ENCODE measurements around the gene AP5B1. TPM values are rescaled to one million over a fixed set of nuclear protein-coding genes. Genes with fewer than 3 reads are reported as not detected.

Gene AP5B1
- total and polyA plus RNA-seq, 4 experiments from 2014 or later, result 5.2 to 26.9 (median 19.6) TPM

DNA sequence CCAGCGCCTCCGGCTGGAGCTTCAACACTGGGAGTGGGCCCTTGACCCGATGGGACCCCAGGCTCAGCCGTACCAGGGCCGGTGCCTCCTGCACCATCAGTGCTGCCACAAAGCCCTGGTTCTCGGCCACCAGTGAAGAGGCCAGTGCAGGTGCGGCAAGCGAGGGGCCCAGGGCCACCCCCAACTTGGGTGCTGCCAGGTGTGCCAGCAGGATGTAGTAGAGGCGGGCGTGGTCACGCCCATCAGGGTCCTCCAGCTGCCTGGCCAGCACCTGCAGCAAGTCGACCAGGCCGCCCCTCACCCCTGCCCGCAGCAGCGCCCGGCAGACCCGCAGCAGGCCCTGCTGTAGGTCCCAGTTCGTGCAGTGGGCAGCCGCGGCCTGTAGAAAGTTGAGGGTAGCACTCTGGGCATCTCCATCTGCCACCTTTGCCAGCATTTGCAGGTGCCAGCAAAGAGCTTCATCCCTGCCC lies 2.3 kb downstream of the AP5B1 start:
- peak overlapping the region in 4 of 8 donors; percentile 8 to 85 (median 16) for H3K4me3 Mint-ChIP-seq
- no peak overlapping the region for H3K27ac ChIP-seq (ENCODE audit: low read depth, low read length)
- no peaks in the 10 kb centered on the region for H3K9me3 Mint-ChIP-seq
- H3K27me3 Mint-ChIP-seq, result no peaks in the 10 kb centered on the region
- no peaks in the 10 kb centered on the region for H3K27me3 ChIP-seq (ENCODE audit: insufficient read depth, low read length)
- POLR2A ChIA-PET (ENCODE audit: partially characterized antibody), result interaction anchor here (1.1 to 1.5 kb wide), 2 partner anchors 10 to 115 kb away, joined by 4 read pairs; partner anchors contain the start of gene RELA
- H3K4me3 ChIP-seq (ENCODE audit: low read length in 2 of 2), result no peak overlapping the region
- H3K36me3 Mint-ChIP-seq, result peaks cover 0 to 8% of the 10 kb centered on the region in 2 donors
- H3K9me3 ChIP-seq (ENCODE audit: control insufficient read depth in 1 of 2, low read length in 2 of 2), result no peaks in the 10 kb centered on the region
- peaks cover 6 to 15% (median 8%) of the 10 kb centered on the region in 4 donors for H3K4me1 Mint-ChIP-seq
- no peak for DNase-seq
- H3K27ac Mint-ChIP-seq, result no peak overlapping the region
- intact Hi-C loops (cut with micrococcal nuclease), result no loop called here
- H3K4me1 ChIP-seq (ENCODE audit: insufficient read depth, low read length), result peaks cover 16% of the 10 kb centered on the region
- H3K36me3 ChIP-seq (ENCODE audit: insufficient read depth, low read length), result peaks cover 3% of the 10 kb centered on the region
- CTCF ChIA-PET (ENCODE audit: partially characterized antibody), result interaction anchor here (1.1 to 9.0 kb wide), 10 partner anchors 8 to 213 kb away, joined by 3 to 107 read pairs (median 8); partner anchors contain the start of genes FIBP and KAT5

DNA sequence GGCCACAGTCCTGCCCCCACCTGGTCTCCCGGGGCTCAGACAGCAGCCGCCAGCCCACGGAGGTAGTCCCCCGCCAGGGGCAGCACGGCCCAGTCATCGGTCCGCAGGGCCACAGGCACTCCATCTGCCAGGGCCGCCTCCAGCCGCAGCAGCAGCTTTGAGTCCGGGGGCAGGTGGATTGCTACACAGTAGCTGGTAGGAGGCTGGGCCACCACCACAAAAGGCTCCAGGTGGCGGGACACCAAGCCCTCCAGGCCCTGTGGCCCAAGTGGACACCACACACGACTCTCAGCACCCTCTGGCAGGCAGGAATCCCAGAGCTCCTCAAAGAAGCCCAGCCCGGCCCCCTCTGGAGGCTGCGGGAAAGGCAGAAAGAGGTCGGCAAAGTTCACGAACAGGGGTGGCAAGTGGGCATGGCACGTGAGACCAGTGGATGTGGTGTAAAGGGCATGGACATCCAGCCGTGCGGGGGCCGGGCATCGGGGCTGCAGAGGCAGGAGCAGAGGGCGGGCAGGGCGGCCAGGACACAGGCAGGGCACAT lies 2.9 kb downstream of the AP5B1 start:
- Histone ChIP-seq H3K27me3 (ENCODE audit: insufficient read depth, low read length) (no peaks in the 10 kb centered on the region), H3K4me1 (ENCODE audit: insufficient read depth, low read length) (peaks cover 16% of the 10 kb centered on the region), H3K27ac (ENCODE audit: low read depth, low read length) (no peak overlapping the region), H3K36me3 (ENCODE audit: insufficient read depth, low read length) (peaks cover 3% of the 10 kb centered on the region), H3K9me3 (ENCODE audit: control insufficient read depth in 1 of 2, low read length in 2 of 2) (no peaks in the 10 kb centered on the region), H3K4me3 (ENCODE audit: low read length in 2 of 2) (no peak overlapping the region)
- Mint-ChIP-seq H3K27me3 (no peaks in the 10 kb centered on the region), H3K27ac (no peak overlapping the region), H3K4me3 (no peak overlapping the region), H3K36me3 (peaks cover 0 to 9% of the 10 kb centered on the region in 2 donors), H3K4me1 (peaks cover 4 to 11% (median 6%) of the 10 kb centered on the region in 4 donors), H3K9me3 (no peaks in the 10 kb centered on the region)
- ChIA-PET POLR2A (ENCODE audit: partially characterized antibody) (interaction anchor here (1.5 kb wide), 1 partner anchor 10 kb away, joined by 3 read pairs; no protein-coding TSS in a partner anchor), CTCF (ENCODE audit: partially characterized antibody) (interaction anchor here (0.6 to 9.0 kb wide), 7 partner anchors 7 to 214 kb away, joined by 3 to 107 read pairs (median 6); partner anchors contain the start of gene KAT5)
- intact Hi-C loops (cut with micrococcal nuclease), result loop anchor here (1.0 kb wide), 1 partner anchor 17 kb away; no protein-coding TSS in a partner anchor
- no peak for DNase-seq

DNA sequence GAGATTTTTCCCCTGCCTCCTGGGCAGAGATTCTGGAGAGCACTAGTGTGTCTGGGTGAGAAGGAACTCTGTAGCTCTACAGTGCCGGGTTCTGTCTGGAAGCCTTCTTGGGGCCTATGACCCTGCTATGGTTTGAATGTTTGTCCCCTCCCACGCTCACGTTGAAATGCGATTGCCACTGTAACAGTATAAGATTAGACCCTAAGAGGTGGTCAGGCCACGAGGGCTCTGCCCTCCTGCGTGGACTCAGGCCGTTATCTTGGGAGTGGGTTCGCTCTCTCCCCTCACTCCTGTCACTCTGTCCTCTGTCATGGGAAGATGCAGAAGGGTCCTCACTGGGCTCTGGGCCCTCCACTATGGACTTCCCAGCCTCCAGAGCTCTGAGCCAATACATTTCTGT lies 3.5 kb downstream of the AP5B1 start:
- no peaks in the 10 kb centered on the region for H3K27me3 Mint-ChIP-seq
- peaks cover 0 to 10% of the 10 kb centered on the region in 2 donors for H3K36me3 Mint-ChIP-seq
- Histone ChIP-seq H3K4me1 (ENCODE audit: insufficient read depth, low read length) (peaks cover 16% of the 10 kb centered on the region), H3K36me3 (ENCODE audit: insufficient read depth, low read length) (peaks cover 3% of the 10 kb centered on the region), H3K9me3 (ENCODE audit: control insufficient read depth in 1 of 2, low read length in 2 of 2) (no peaks in the 10 kb centered on the region), H3K27me3 (ENCODE audit: insufficient read depth, low read length) (no peaks in the 10 kb centered on the region), H3K4me3 (ENCODE audit: low read length in 2 of 2) (no peak overlapping the region), H3K27ac (ENCODE audit: low read depth, low read length) (no peak overlapping the region)
- peaks cover 3 to 10% (median 5%) of the 10 kb centered on the region in 4 donors for H3K4me1 Mint-ChIP-seq
- no peak for DNase-seq
- no peaks in the 10 kb centered on the region for H3K9me3 Mint-ChIP-seq
- H3K27ac Mint-ChIP-seq, result peak overlapping the region in 2 of 7 donors; percentile 12 to 51
- intact Hi-C loops (cut with micrococcal nuclease), result loop anchor here (1.0 kb wide), 1 partner anchor 16 kb away; no protein-coding TSS in a partner anchor
- ChIA-PET POLR2A (ENCODE audit: partially characterized antibody) (interaction anchor here (1.5 kb wide), 1 partner anchor 11 kb away, joined by 3 read pairs; no protein-coding TSS in a partner anchor), CTCF (ENCODE audit: partially characterized antibody) (interaction anchor here (1.4 to 9.0 kb wide), 4 partner anchors 10 to 107 kb away, joined by 6 to 107 read pairs (median 23); partner anchors contain the start of gene KAT5)
- peak overlapping the region in 2 of 8 donors; percentile 35 to 36 for H3K4me3 Mint-ChIP-seq

DNA sequence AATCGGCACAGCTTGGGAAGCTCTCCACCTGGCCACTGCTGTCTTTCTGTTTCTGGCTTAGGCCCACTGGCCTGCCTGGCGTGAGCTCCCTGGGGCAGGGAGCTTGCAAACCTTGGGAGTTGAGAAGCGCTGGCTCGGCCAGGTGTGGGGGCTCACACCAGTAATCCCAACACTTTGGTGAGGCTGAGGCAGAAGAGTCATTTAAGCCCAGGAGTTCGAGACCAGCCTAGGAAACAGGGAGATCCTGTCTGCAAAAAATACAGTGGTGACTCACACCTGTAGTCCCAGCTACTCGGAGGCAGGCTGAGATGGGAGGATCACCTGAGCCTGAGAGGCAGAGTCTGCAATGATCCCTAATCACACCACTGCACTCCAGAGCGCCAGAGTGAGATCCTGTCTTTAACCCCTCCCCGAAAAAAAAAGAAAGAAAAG lies 4.0 kb downstream of the AP5B1 start:
- H3K27ac Mint-ChIP-seq, result peak overlapping the region in 3 of 7 donors; percentile 51 to 75 (median 63)
- peaks cover 3 to 10% (median 5%) of the 10 kb centered on the region in 4 donors for H3K4me1 Mint-ChIP-seq
- Histone ChIP-seq H3K4me3 (ENCODE audit: low read length in 2 of 2) (no peak overlapping the region), H3K27me3 (ENCODE audit: insufficient read depth, low read length) (no peaks in the 10 kb centered on the region), H3K4me1 (ENCODE audit: insufficient read depth, low read length) (peaks cover 16% of the 10 kb centered on the region), H3K9me3 (ENCODE audit: control insufficient read depth in 1 of 2, low read length in 2 of 2) (no peaks in the 10 kb centered on the region), H3K36me3 (ENCODE audit: insufficient read depth, low read length) (peaks cover 3% of the 10 kb centered on the region), H3K27ac (ENCODE audit: low read depth, low read length) (no peak overlapping the region)
- no peak for DNase-seq
- no peaks in the 10 kb centered on the region for H3K9me3 Mint-ChIP-seq
- ChIA-PET CTCF (ENCODE audit: partially characterized antibody) (interaction anchor here (1.0 to 9.0 kb wide), 7 partner anchors 10 to 213 kb away, joined by 3 to 107 read pairs (median 6); partner anchors contain the start of gene KAT5), POLR2A (ENCODE audit: partially characterized antibody) (interaction anchor here (1.1 to 1.5 kb wide), 2 partner anchors 11 to 41 kb away, joined by 3 to 4 read pairs; no protein-coding TSS in a partner anchor)
- H3K27me3 Mint-ChIP-seq, result no peaks in the 10 kb centered on the region
- intact Hi-C loops (cut with micrococcal nuclease), result loop anchor here (1.0 kb wide), 1 partner anchor 15 kb away; no protein-coding TSS in a partner anchor
- peak overlapping the region in 2 of 8 donors; percentile 20 to 35 for H3K4me3 Mint-ChIP-seq
- peaks cover 0 to 10% of the 10 kb centered on the region in 2 donors for H3K36me3 Mint-ChIP-seq

DNA sequence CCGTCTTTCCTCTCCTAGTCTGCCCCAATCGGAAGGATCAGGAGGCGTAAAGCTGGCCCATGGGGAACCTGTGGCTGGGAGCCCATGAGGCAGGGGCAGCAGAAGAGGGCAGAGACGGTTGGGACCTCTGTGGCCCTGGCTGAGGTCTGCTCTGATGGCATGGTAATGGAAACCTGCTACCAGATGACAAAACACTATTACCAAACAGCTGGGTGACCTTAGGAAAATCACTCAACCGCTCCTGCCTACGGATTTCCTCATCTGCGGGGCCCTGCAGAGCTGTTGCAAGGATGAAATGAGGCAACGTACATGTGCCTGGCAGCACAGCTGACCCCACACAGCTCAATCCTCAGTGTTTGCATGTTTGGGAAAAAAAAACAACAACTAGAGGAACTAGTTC lies 4.6 kb downstream of the AP5B1 start:
- Histone ChIP-seq H3K9me3 (ENCODE audit: control insufficient read depth in 1 of 2, low read length in 2 of 2) (no peaks in the 10 kb centered on the region), H3K4me1 (ENCODE audit: insufficient read depth, low read length) (peaks cover 13% of the 10 kb centered on the region), H3K27ac (ENCODE audit: low read depth, low read length) (no peak overlapping the region), H3K4me3 (ENCODE audit: low read length in 2 of 2) (no peak overlapping the region), H3K36me3 (ENCODE audit: insufficient read depth, low read length) (peaks cover 3% of the 10 kb centered on the region), H3K27me3 (ENCODE audit: insufficient read depth, low read length) (no peaks in the 10 kb centered on the region)
- H3K9me3 Mint-ChIP-seq, result no peaks in the 10 kb centered on the region
- POLR2A ChIA-PET (ENCODE audit: partially characterized antibody), result interaction anchor here (0.6 to 1.1 kb wide), 2 partner anchors 9 to 41 kb away, joined by 3 to 4 read pairs; no protein-coding TSS in a partner anchor
- intact Hi-C loops (cut with micrococcal nuclease), result no loop called here
- peak overlapping the region in 2 of 7 donors; percentile 22 to 63 for H3K27ac Mint-ChIP-seq
- CTCF ChIA-PET (ENCODE audit: partially characterized antibody), result interaction anchor here (1.0 to 6.0 kb wide), 6 partner anchors 9 to 213 kb away, joined by 3 to 39 read pairs (median 5); partner anchors contain the start of gene KAT5
- no peaks in the 10 kb centered on the region for H3K27me3 Mint-ChIP-seq
- DNase-seq, result no peak
- H3K36me3 Mint-ChIP-seq, result peaks cover 0 to 10% of the 10 kb centered on the region in 2 donors
- H3K4me1 Mint-ChIP-seq, result peaks cover 3 to 10% (median 5%) of the 10 kb centered on the region in 4 donors
- H3K4me3 Mint-ChIP-seq, result no peak overlapping the region

DNA sequence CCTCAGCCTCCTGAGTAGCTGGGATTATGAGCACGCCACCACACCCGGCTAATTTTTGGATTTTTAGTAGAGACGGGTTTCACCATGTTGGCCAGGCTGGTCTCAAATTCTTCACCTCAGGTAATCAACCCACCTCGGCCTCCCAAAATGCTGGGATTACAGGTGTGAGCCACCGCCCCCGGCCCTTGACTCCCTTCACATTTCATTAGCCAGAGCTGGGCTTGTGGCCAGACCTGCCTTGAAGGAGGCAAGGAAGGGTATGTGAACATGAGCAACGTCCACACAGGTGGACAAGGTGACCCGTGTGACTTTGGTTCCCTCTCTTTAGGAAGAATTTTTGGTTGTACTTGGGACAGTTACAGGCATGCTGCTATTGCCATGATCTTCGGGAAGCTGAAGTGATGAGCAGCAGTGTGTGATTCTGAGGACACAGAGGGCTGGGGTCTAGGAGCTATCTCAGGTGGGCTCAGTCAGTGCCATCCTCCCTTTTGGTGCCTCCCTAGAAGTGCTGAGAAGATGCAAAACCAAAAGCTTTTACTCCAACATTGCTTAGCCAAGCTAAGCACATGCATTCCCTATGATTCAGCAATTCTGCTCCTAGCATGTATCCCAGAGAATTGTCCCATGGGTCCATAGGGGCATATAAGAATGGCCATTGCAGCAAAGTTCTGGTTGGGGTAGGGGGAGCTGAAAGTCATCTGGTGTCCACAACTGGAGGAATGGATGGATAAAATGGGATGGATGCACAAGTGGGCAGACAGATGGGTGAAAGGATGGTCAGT lies 6.1 kb downstream of the AP5B1 start:
- H3K36me3 Mint-ChIP-seq, result peaks cover 0 to 10% of the 10 kb centered on the region in 2 donors
- H3K27ac Mint-ChIP-seq, result peak overlapping the region in 2 of 7 donors; percentile 15 to 47
- H3K4me1 Mint-ChIP-seq, result peaks cover 2 to 8% (median 6%) of the 10 kb centered on the region in 4 donors
- no peaks in the 10 kb centered on the region for H3K9me3 Mint-ChIP-seq
- no peaks in the 10 kb centered on the region for H3K9me3 ChIP-seq (ENCODE audit: control insufficient read depth in 1 of 2, low read length in 2 of 2)
- intact Hi-C loops (cut with micrococcal nuclease), result no loop called here
- H3K4me3 Mint-ChIP-seq, result no peak overlapping the region
- no peak overlapping the region for H3K27ac ChIP-seq (ENCODE audit: low read depth, low read length)
- H3K36me3 ChIP-seq (ENCODE audit: insufficient read depth, low read length), result peaks cover 3% of the 10 kb centered on the region
- no peaks in the 10 kb centered on the region for H3K27me3 Mint-ChIP-seq
- H3K4me1 ChIP-seq (ENCODE audit: insufficient read depth, low read length), result peaks cover 11% of the 10 kb centered on the region
- no peaks in the 10 kb centered on the region for H3K27me3 ChIP-seq (ENCODE audit: insufficient read depth, low read length)
- POLR2A ChIA-PET (ENCODE audit: partially characterized antibody), result interaction anchor here (1.2 kb wide), 1 partner anchor 63 kb away, joined by 4 read pairs; no protein-coding TSS in a partner anchor
- no peak for DNase-seq
- no peak overlapping the region for H3K4me3 ChIP-seq (ENCODE audit: low read length in 2 of 2)
- CTCF ChIA-PET (ENCODE audit: partially characterized antibody), result interaction anchor here (1.1 to 1.4 kb wide), 2 partner anchors 44 to 116 kb away, joined by 3 read pairs; partner anchors contain the start of gene CCDC85B
